Endodermal cell (in vitro differentiated cells): ENCODE data around the gene CRIP1. TPM values are rescaled to one million over a fixed set of nuclear protein-coding genes. Genes with fewer than 3 reads are reported as not detected.
A peak's percentile ranks its signal among the peaks of the same experiment; 100 is the strongest.

Experiments
- DNase-seq: peaks from one replicate; pipeline ENCODE4 v3.0.0-alpha.2; 2017
- H3K27ac ChIP-seq: 2 replicates; pipeline ENCODE4 v1.5.1; 2013; ENCODE audit warnings: mild to moderate bottlenecking, low read depth, low read length, moderate library complexity
- H3K27me3 ChIP-seq: 2 replicates; pipeline ENCODE4 v1.6.1; 2013; ENCODE audit warnings: mild to moderate bottlenecking, low read length, moderate library complexity; ENCODE audit not compliant: insufficient read depth, control insufficient read depth, poor library complexity, severe bottlenecking
- H3K36me3 ChIP-seq: 2 replicates; pipeline ENCODE4 v1.7.0; 2013; ENCODE audit warnings: mild to moderate bottlenecking, low read length, moderate library complexity; ENCODE audit not compliant: control insufficient read depth, insufficient read depth
- H3K4me1 ChIP-seq: one replicate; pipeline ENCODE4 v1.7.0; 2013; ENCODE audit warnings: low read length; ENCODE audit not compliant: control insufficient read depth, insufficient read depth
- H3K4me3 ChIP-seq: 2 replicates; pipeline ENCODE4 v1.5.1; 2013; ENCODE audit warnings: mild to moderate bottlenecking, low read length, moderate library complexity
- H3K9ac ChIP-seq: 2 replicates; pipeline ENCODE4 v1.6.1; 2013; ENCODE audit warnings: mild to moderate bottlenecking, low read length, moderate library complexity; ENCODE audit not compliant: poor library complexity, severe bottlenecking; ENCODE audit errors: extremely low read depth
- H3K9me3 ChIP-seq: 2 replicates; pipeline ENCODE4 v1.6.1; 2013; ENCODE audit warnings: mild to moderate bottlenecking, low read length, moderate library complexity; ENCODE audit not compliant: control insufficient read depth
- H3K27ac Mint-ChIP-seq: 2 replicates; pipeline ENCODE4 v1.8.0; 2020; ENCODE audit warnings: mixed read lengths
- H3K27me3 Mint-ChIP-seq: 2 replicates; pipeline ENCODE4 v1.8.0; 2021; ENCODE audit warnings: mild to moderate bottlenecking, mixed read lengths; ENCODE audit not compliant: insufficient read depth
- H3K36me3 Mint-ChIP-seq: 2 replicates; pipeline ENCODE4 v1.8.0; 2020; ENCODE audit warnings: low read depth, mixed read lengths
- H3K4me1 Mint-ChIP-seq: 2 replicates; pipeline ENCODE4 v1.8.0; 2020; ENCODE audit warnings: mixed read lengths
- H3K4me3 Mint-ChIP-seq: 2 replicates; pipeline ENCODE4 v1.8.0; 2020; ENCODE audit warnings: mild to moderate bottlenecking, moderate library complexity, mixed read lengths
- H3K9me3 Mint-ChIP-seq: 2 replicates; pipeline ENCODE4 v1.8.0; 2020; ENCODE audit warnings: mild to moderate bottlenecking, mixed read lengths
- CTCF ChIP-seq: fragments of 200-600 bp; sonication (generic); conservative IDR thresholded peaks from 2 replicates; pipeline ENCODE4 v1.5.0; 2021; ENCODE audit warnings: antibody characterized with exemption, mild to moderate bottlenecking
- WGBS, 2 experiments: methylation state at CpG; one replicate each; pipeline versions ENCODE4 v1.1.5 to v1.1.7; 2013; ENCODE audit warnings: missing lambda C conversion rate in 2 of 2, mixed read lengths in 1 of 2; ENCODE audit not compliant: insufficient coverage in 1 of 2, insufficient read length in 1 of 2; 5-methylcytosine and 5-hydroxymethylcytosine counted together
- total RNA-seq, 2 donors: library from RNA; stranded (reverse); fragmentation: NEBNext Ultra II Directional in 1 of 2; extraction: Animal tissue kit (Norgen Biotek cat#: 25700) in 1 of 2; gene quantifications; 2 replicates in 1 of 2; 3 replicates in 1 of 2; pipeline ENCODE4 v1.2.1, GENCODE V29; 2021

CRIP1 gene
- total RNA-seq, 2 donors from 2014 or later, result 7.0 to 47.1 TPM

GRCh38 chr14:105448706-105449111, 38.0 kb upstream of the CRIP1 start:
- no peaks in the 10 kb centered on the region for H3K27me3 ChIP-seq
- no peaks in the 10 kb centered on the region for H3K4me1 Mint-ChIP-seq
- H3K27ac ChIP-seq, result no peak overlapping the region
- H3K27me3 Mint-ChIP-seq, result no peaks in the 10 kb centered on the region
- H3K36me3 Mint-ChIP-seq, result peaks cover 30% of the 10 kb centered on the region
- H3K9me3 ChIP-seq, result no peaks in the 10 kb centered on the region
- peak; percentile 93 for DNase-seq
- H3K36me3 ChIP-seq, result peaks cover 37% of the 10 kb centered on the region
- TF ChIP-seq CTCF, result peak; percentile 87
- no peak overlapping the region for H3K4me3 Mint-ChIP-seq
- H3K4me1 ChIP-seq, result no peaks in the 10 kb centered on the region
- no peaks in the 10 kb centered on the region for H3K9me3 Mint-ChIP-seq
- WGBS, 2 experiments, result 83 to 88% methylated on average over 10 to 16 of the region's 16 CpGs
- no peak overlapping the region for H3K4me3 ChIP-seq
- no peak overlapping the region for H3K27ac Mint-ChIP-seq
- H3K9ac ChIP-seq, result no peak overlapping the region

- no peak for DNase-seq
- Mint-ChIP-seq H3K27me3 (no peaks in the 10 kb centered on the region), H3K4me3 (no peak overlapping the region), H3K4me1 (no peaks in the 10 kb centered on the region), H3K9me3 (no peaks in the 10 kb centered on the region), H3K27ac (no peak overlapping the region), H3K36me3 (peaks cover 36% of the 10 kb centered on the region)
- Histone ChIP-seq H3K27ac (no peak overlapping the region), H3K9ac (no peak overlapping the region), H3K36me3 (peaks cover 41% of the 10 kb centered on the region), H3K9me3 (no peaks in the 10 kb centered on the region), H3K27me3 (no peaks in the 10 kb centered on the region), H3K4me1 (no peaks in the 10 kb centered on the region), H3K4me3 (no peak overlapping the region)
- no peak for TF ChIP-seq CTCF
- WGBS, 2 experiments, result 96 to 98% methylated on average over 20 to 47 of the region's 47 CpGs
Measured at GRCh38 chr14:105449276-105450122, 37.2 kb upstream of the CRIP1 start.

GRCh38 chr14:105450123-105450505, 36.6 kb upstream of the CRIP1 start:
- Histone ChIP-seq H3K4me3 (no peak overlapping the region), H3K36me3 (peaks cover 43% of the 10 kb centered on the region), H3K4me1 (no peaks in the 10 kb centered on the region), H3K9me3 (no peaks in the 10 kb centered on the region), H3K9ac (no peak overlapping the region), H3K27ac (no peak overlapping the region), H3K27me3 (no peaks in the 10 kb centered on the region)
- Mint-ChIP-seq H3K27ac (no peak overlapping the region), H3K27me3 (no peaks in the 10 kb centered on the region), H3K4me3 (no peak overlapping the region), H3K36me3 (peaks cover 40% of the 10 kb centered on the region), H3K9me3 (no peaks in the 10 kb centered on the region), H3K4me1 (no peaks in the 10 kb centered on the region)
- no peak for TF ChIP-seq CTCF
- DNase-seq, result no peak
- 92% methylated on average over 16 to 22 of the region's 22 CpGs for WGBS, 2 experiments
